Measurements from ENCODE around the gene FANCI. TPM values are rescaled to one million over a fixed set of nuclear protein-coding genes. Genes with fewer than 3 reads are reported as not detected.

FANCI gene
- total RNA-seq, 2 donors from 2014 or later, result 94.5 to 173 TPM

DNA sequence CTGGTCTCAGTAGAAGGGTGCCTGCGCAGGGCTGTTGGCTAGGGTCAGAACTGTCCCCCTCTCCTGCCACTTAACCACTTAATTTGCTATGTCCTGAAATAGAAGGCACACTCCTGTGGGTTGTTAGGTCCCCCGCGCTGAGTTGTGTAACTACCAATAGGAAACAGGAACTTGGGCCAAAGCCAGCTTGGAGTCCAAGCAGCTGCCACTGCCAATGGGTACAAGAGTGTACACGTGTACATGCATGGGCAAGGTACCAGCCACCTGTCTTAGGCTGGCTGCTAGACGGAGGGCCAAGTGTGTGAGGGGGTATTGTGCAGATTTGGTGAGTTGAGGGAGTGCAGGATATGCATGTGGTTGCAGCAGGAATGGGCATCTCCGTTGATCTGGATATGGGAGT lies 120.6 kb downstream of the FANCI start:
- H3K27ac Mint-ChIP-seq, result no peak overlapping the region
- peaks cover 98% of the 10 kb centered on the region for H3K27me3 Mint-ChIP-seq (ENCODE audit: insufficient read depth)
- H3K27ac ChIP-seq (ENCODE audit: low read depth, low read length), result no peak overlapping the region
- TF ChIP-seq, protein P1, sequence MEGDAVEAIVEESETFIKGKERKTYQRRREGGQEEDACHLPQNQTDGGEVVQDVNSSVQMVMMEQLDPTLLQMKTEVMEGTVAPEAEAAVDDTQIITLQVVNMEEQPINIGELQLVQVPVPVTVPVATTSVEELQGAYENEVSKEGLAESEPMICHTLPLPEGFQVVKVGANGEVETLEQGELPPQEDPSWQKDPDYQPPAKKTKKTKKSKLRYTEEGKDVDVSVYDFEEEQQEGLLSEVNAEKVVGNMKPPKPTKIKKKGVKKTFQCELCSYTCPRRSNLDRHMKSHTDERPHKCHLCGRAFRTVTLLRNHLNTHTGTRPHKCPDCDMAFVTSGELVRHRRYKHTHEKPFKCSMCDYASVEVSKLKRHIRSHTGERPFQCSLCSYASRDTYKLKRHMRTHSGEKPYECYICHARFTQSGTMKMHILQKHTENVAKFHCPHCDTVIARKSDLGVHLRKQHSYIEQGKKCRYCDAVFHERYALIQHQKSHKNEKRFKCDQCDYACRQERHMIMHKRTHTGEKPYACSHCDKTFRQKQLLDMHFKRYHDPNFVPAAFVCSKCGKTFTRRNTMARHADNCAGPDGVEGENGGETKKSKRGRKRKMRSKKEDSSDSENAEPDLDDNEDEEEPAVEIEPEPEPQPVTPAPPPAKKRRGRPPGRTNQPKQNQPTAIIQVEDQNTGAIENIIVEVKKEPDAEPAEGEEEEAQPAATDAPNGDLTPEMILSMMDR (conservative IDR thresholded peaks at IDR 0.05), result no peak
- H3K9me3 ChIP-seq (ENCODE audit: control insufficient read depth, low read length), result no peaks in the 10 kb centered on the region
- H3K36me3 ChIP-seq (ENCODE audit: control insufficient read depth, insufficient read depth, low read length), result no peaks in the 10 kb centered on the region
- peaks cover 100% of the 10 kb centered on the region for H3K27me3 ChIP-seq (ENCODE audit: control insufficient read depth, insufficient read depth, low read length, poor library complexity, severe bottlenecking)
- no peak for DNase-seq
- no peak overlapping the region for H3K4me3 Mint-ChIP-seq
- H3K4me1 Mint-ChIP-seq, result peaks cover 4% of the 10 kb centered on the region
- 42 to 48% methylated on average over 4 to 6 of the region's 6 CpGs for WGBS, 2 experiments (ENCODE audit: insufficient coverage in 1 of 2, insufficient read length in 1 of 2)
- H3K4me1 ChIP-seq (ENCODE audit: control insufficient read depth, insufficient read depth, low read length), result no peaks in the 10 kb centered on the region
- peaks cover 3% of the 10 kb centered on the region for H3K9me3 Mint-ChIP-seq
- no peak overlapping the region for H3K4me3 ChIP-seq (ENCODE audit: low read length)
- H3K36me3 Mint-ChIP-seq (ENCODE audit: low read depth), result no peaks in the 10 kb centered on the region
- H3K9ac ChIP-seq (ENCODE audit: extremely low read depth, low read length, poor library complexity, severe bottlenecking), result no peak overlapping the region

DNA sequence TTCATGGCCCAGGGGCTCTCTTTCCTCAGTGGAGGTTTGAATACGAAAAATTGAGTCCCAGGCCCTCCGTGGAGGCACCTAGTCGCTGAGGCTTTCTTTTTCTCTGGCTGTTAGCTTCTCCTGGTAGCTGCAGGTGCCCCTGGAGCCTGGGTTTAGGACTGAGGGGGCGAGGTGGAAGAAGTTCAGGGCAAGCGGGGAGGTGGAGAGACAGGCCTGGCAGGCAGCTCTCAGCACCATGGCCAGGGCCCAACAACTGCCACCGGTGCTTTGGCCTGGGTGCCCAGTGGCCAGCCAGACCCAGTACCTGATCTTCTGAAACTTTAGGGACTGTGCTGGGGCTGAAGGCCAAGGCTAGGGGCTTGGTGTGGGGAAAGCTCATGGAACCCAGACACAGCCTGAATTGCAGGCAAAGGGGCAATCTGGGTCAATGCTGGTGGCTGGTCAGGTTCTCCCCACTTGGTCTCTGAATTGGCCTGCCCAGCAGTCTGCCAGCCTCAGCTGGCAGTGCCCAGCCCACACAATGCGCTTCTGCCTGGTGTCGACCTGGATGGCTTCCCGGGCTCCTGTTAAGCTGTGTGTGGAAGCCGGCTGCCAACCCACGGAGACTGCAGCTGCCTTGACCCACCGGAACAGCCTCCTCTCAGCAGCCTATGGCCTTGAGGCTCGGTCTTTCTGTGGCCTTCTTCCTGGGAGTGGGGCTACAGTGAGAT lies 121.1 kb downstream of the FANCI start:
- Mint-ChIP-seq H3K9me3 (peaks cover 3% of the 10 kb centered on the region), H3K27me3 (ENCODE audit: insufficient read depth) (peaks cover 98% of the 10 kb centered on the region), H3K4me1 (peaks cover 4% of the 10 kb centered on the region), H3K27ac (no peak overlapping the region), H3K36me3 (ENCODE audit: low read depth) (no peaks in the 10 kb centered on the region), H3K4me3 (no peak overlapping the region)
- TF ChIP-seq, protein P1 (conservative IDR thresholded peaks at IDR 0.05), result no peak
- no peaks in the 10 kb centered on the region for H3K9me3 ChIP-seq (ENCODE audit: control insufficient read depth, low read length)
- no peak overlapping the region for H3K9ac ChIP-seq (ENCODE audit: extremely low read depth, low read length, poor library complexity, severe bottlenecking)
- 33 to 57% methylated on average over 6 to 13 of the region's 13 CpGs for WGBS, 2 experiments (ENCODE audit: insufficient coverage in 1 of 2, insufficient read length in 1 of 2)
- no peak overlapping the region for H3K4me3 ChIP-seq (ENCODE audit: low read length)
- peaks cover 100% of the 10 kb centered on the region for H3K27me3 ChIP-seq (ENCODE audit: control insufficient read depth, insufficient read depth, low read length, poor library complexity, severe bottlenecking)
- no peaks in the 10 kb centered on the region for H3K4me1 ChIP-seq (ENCODE audit: control insufficient read depth, insufficient read depth, low read length)
- peak; percentile 78 for DNase-seq
- no peak overlapping the region for H3K27ac ChIP-seq (ENCODE audit: low read depth, low read length)
- no peaks in the 10 kb centered on the region for H3K36me3 ChIP-seq (ENCODE audit: control insufficient read depth, insufficient read depth, low read length)

- Histone ChIP-seq H3K9ac (ENCODE audit: extremely low read depth, low read length, poor library complexity, severe bottlenecking) (no peak overlapping the region), H3K4me3 (ENCODE audit: low read length) (no peak overlapping the region), H3K4me1 (ENCODE audit: control insufficient read depth, insufficient read depth, low read length) (no peaks in the 10 kb centered on the region), H3K27ac (ENCODE audit: low read depth, low read length) (no peak overlapping the region), H3K27me3 (ENCODE audit: control insufficient read depth, insufficient read depth, low read length, poor library complexity, severe bottlenecking) (peaks cover 100% of the 10 kb centered on the region), H3K36me3 (ENCODE audit: control insufficient read depth, insufficient read depth, low read length) (no peaks in the 10 kb centered on the region), H3K9me3 (ENCODE audit: control insufficient read depth, low read length) (no peaks in the 10 kb centered on the region)
- whole genome bisulfite sequencing, 2 experiments (ENCODE audit: insufficient coverage in 1 of 2, insufficient read length in 1 of 2), result 14 to 25% methylated on average over 14 to 20 of the region's 22 CpGs
- DNase-seq, result no peak
- TF ChIP-seq, protein P1 (conservative IDR thresholded peaks at IDR 0.05), result no peak
- Mint-ChIP-seq H3K27ac (no peak overlapping the region), H3K36me3 (ENCODE audit: low read depth) (no peaks in the 10 kb centered on the region), H3K4me3 (no peak overlapping the region), H3K9me3 (peaks cover 3% of the 10 kb centered on the region), H3K4me1 (peaks cover 7% of the 10 kb centered on the region), H3K27me3 (ENCODE audit: insufficient read depth) (peaks cover 98% of the 10 kb centered on the region)
Observed at GRCh38 chr15:89365462-89366065, 121.8 kb downstream of the FANCI start.

Small RNA genes lying within 50 kb of the gene (microRNA-seq; reads per million reads assigned to microRNA genes)
- not detected for gene MIR6766 (ENCODE audit: borderline microRNAs expressed)

Other genes with a start within 250 kb of the FANCI start
- 10 to 100 TPM; 24.1 to 26.0 TPM for gene ABHD2, start 155.5 kb upstream of the FANCI start, total RNA-seq
- gene RLBP1, start 22.4 kb upstream of the FANCI start, total RNA-seq, result not detected
- 10 to 100 TPM; 55.3 to 60.2 TPM for gene POLG, start 90.8 kb downstream of the FANCI start, total RNA-seq

All from endodermal cell (in vitro differentiated cells).